Fibroblast of lung (primary cell): ENCODE results near the gene NRDE2. TPM values are rescaled to one million over a fixed set of nuclear protein-coding genes. Genes with fewer than 3 reads are reported as not detected.
A peak's percentile ranks its signal among the peaks of the same experiment; 100 is the strongest.

Source experiments
- DNase-seq, 2 donors: peaks; one replicate each; pipeline versions ENCODE4 v3.0.0 to v3.0.0-alpha.2; 2010; ENCODE audit warnings: low read depth in 2 of 2
- H2AFZ ChIP-seq: 2 replicates; pipeline ENCODE4 v1.5.1; 2012; ENCODE audit warnings: low read length, control low read depth, inconsistent platforms
- H3K27ac ChIP-seq: 2 replicates; pipeline ENCODE4 v1.5.1; 2011; ENCODE audit warnings: low read length, control low read depth; ENCODE audit not compliant: insufficient read depth
- H3K27me3 ChIP-seq: 2 replicates; pipeline ENCODE4 v1.5.1; 2011; ENCODE audit warnings: mild to moderate bottlenecking, low read length; ENCODE audit not compliant: control insufficient read depth, insufficient read depth
- H3K36me3 ChIP-seq: 2 replicates; pipeline ENCODE4 v1.5.1; 2011; ENCODE audit warnings: low read length; ENCODE audit not compliant: control insufficient read depth, insufficient read depth
- H3K4me1 ChIP-seq: 2 replicates; pipeline ENCODE4 v1.5.1; 2011; ENCODE audit warnings: low read length; ENCODE audit not compliant: control insufficient read depth, insufficient read depth; ENCODE audit errors: extremely low read depth
- H3K4me2 ChIP-seq: 2 replicates; pipeline ENCODE4 v1.5.1; 2011; ENCODE audit warnings: low read length, control low read depth; ENCODE audit not compliant: insufficient read depth; ENCODE audit errors: extremely low read depth
- H3K4me3 ChIP-seq, 4 experiments: fragments of 200-600 bp in 1 of 4; sonication (generic) in 1 of 4; replicated peaks in 1 of 4; 2 replicates each; pipeline ENCODE4 v1.5.1; 2011 to 2016; ENCODE audit warnings: low read length in 4 of 4, low read depth in 3 of 4, mild to moderate bottlenecking in 3 of 4, control low read depth in 2 of 4, inconsistent platforms in 1 of 4, mixed read lengths in 1 of 4; ENCODE audit not compliant: insufficient read depth in 1 of 4; ENCODE audit errors: control extremely low read depth in 1 of 4
- H3K79me2 ChIP-seq: 2 replicates; pipeline ENCODE4 v1.5.1; 2012; ENCODE audit warnings: mild to moderate bottlenecking, low read length, inconsistent platforms; ENCODE audit not compliant: control insufficient read depth, insufficient read depth
- H3K9ac ChIP-seq: 2 replicates; pipeline ENCODE4 v1.5.1; 2011; ENCODE audit warnings: mild to moderate bottlenecking, low read length, control low read depth; ENCODE audit not compliant: insufficient read depth
- H3K9me3 ChIP-seq: 2 replicates; pipeline ENCODE4 v1.5.1; 2012; ENCODE audit warnings: low read depth, low read length; ENCODE audit not compliant: control insufficient read depth, insufficient read depth
- H4K20me1 ChIP-seq: 2 replicates; pipeline ENCODE4 v1.5.1; 2011; ENCODE audit warnings: low read length; ENCODE audit not compliant: control insufficient read depth, insufficient read depth; ENCODE audit errors: extremely low read depth
- EZH2 ChIP-seq: IDR thresholded peaks from 2 replicates; pipeline ENCODE4 v1.5.1; 2012; ENCODE audit warnings: low read length, control low read depth, mild to moderate bottlenecking; ENCODE audit errors: missing control alignments
- polyA plus RNA-seq, 2 donors: library from polyadenylated mRNA; depleted of rRNA in 1 of 2; stranded (reverse) in 1 of 2; unstranded in 1 of 2; fragments of >200 nt; gene quantifications; 2 replicates each; pipeline ENCODE4 v1.2.1, GENCODE V29; 2011 to 2012; ENCODE audit warnings: missing spikeins in 1 of 2
- total RNA-seq: library from RNA; depleted of rRNA; stranded (reverse); fragments of >200 nt; gene quantifications from 2 replicates; pipeline ENCODE4 v1.2.1, GENCODE V29; 2014
- TF ChIP-seq, protein P1 (sequence below), 2 donors: IDR thresholded peaks in 1 of 2; conservative IDR thresholded peaks in 1 of 2; 1 replicate in 1 of 2; 2 replicates in 1 of 2; pipeline ENCODE4 v1.5.1; 2011 to 2012; ENCODE audit warnings: low read length in 2 of 2, control low read depth in 1 of 2, inconsistent platforms in 1 of 2, low read depth in 1 of 2, mild to moderate bottlenecking in 1 of 2

NRDE2 gene
- total and polyA plus RNA-seq, 2 donors (not counting 1 experiment from before 2014, with no cell fraction given): 7.0 to 9.7 TPM

DNA sequence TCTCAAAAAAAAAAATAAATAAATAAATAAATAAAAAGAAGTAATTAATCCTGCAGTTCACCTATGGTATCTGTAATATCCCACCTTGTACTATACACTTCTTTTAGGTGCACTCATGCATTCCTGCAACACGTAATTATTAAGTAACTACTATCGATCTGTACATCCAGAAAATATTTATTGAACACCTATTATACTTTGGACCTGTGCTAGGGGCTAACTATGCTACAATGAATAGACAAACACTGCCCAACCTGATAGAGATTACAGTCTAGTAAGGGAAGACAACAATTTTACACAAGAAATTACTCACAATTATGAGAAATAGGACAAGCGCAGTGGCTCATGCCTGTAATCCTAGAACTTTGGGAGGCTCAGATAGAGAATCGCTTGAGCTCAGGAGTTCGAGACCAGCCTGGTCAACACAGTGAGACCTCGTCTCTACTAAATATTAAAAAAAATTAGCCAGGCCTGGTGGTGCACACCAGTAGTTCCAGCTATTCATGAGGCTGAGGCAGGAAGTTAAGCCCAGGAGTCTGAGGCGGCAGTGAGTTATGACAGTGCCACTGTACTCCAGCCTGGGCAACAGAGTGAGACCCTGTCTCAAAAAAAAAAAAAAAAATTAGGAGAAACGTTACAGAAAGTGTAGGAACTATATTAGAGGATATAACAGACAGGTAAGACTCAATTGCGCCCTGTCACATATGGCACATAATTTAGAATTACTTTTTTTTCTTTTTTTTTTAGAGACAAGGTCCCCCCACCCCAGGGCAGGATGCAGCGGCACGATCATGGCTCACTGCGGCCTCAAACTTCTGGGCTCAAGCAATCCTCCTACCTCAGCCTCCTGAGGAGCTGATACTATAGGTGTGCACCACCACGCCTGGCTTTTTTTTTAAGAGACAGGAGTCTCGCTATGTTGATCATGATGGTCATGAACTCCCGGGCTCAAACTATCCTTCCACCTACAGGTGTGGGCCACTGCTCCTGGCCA lies 1.2 kb downstream of the NRDE2 start:
- no peaks in the 10 kb centered on the region for H3K9me3 ChIP-seq
- H3K27ac ChIP-seq: peak overlapping the region; percentile 77
- H3K4me2 ChIP-seq: peak overlapping the region; percentile 84
- H3K79me2 ChIP-seq: peaks cover 18% of the 10 kb centered on the region
- no peak overlapping the region for H2AFZ ChIP-seq
- no peak for DNase-seq
- H3K27me3 ChIP-seq: no peaks in the 10 kb centered on the region
- no peak overlapping the region for H3K9ac ChIP-seq
- H3K4me1 ChIP-seq: peaks cover 3% of the 10 kb centered on the region
- no peaks in the 10 kb centered on the region for H4K20me1 ChIP-seq
- no peaks in the 10 kb centered on the region for H3K36me3 ChIP-seq
- peak overlapping the region; percentile 74 to 93 (median 84) for H3K4me3 ChIP-seq
- TF ChIP-seq, protein P1, sequence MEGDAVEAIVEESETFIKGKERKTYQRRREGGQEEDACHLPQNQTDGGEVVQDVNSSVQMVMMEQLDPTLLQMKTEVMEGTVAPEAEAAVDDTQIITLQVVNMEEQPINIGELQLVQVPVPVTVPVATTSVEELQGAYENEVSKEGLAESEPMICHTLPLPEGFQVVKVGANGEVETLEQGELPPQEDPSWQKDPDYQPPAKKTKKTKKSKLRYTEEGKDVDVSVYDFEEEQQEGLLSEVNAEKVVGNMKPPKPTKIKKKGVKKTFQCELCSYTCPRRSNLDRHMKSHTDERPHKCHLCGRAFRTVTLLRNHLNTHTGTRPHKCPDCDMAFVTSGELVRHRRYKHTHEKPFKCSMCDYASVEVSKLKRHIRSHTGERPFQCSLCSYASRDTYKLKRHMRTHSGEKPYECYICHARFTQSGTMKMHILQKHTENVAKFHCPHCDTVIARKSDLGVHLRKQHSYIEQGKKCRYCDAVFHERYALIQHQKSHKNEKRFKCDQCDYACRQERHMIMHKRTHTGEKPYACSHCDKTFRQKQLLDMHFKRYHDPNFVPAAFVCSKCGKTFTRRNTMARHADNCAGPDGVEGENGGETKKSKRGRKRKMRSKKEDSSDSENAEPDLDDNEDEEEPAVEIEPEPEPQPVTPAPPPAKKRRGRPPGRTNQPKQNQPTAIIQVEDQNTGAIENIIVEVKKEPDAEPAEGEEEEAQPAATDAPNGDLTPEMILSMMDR (conservative IDR thresholded peaks at IDR 0.05 in 1 of 2, IDR thresholded peaks at IDR 0.05 in 1 of 2; ENCODE audit: low read depth in 1 of 2, low read length in 2 of 2): no peak
- no peak for TF ChIP-seq EZH2

DNA sequence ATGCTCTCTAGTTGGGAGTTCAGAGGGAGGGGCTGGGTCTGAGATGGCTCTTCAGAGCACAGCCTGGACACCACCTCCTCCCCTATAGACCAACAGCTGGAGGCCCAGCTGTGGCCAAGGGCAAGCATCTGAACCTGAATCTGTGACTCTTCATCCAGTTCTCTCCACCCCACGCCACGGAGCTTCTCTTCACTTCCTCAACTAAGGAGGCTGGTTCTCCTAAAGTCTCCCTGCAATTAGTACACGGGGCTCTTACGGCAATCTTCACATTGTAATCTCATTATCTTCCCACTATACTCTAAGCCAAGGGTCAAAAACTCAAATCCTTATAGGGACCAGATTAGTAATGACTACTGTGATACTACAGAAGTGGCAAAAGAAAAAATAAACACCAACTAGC lies 9.8 kb downstream of the NRDE2 start:
- Histone ChIP-seq H3K9me3 (no peaks in the 10 kb centered on the region), H2AFZ (no peak overlapping the region), H3K4me3 (no peak overlapping the region), H3K9ac (no peak overlapping the region), H3K79me2 (peaks cover 3% of the 10 kb centered on the region), H3K36me3 (no peaks in the 10 kb centered on the region), H3K27ac (no peak overlapping the region), H3K27me3 (no peaks in the 10 kb centered on the region), H4K20me1 (no peaks in the 10 kb centered on the region), H3K4me1 (no peaks in the 10 kb centered on the region), H3K4me2 (no peak overlapping the region)
- no peak for TF ChIP-seq EZH2
- TF ChIP-seq, protein P1 (conservative IDR thresholded peaks at IDR 0.05 in 1 of 2, IDR thresholded peaks at IDR 0.05 in 1 of 2; ENCODE audit: low read depth in 1 of 2, low read length in 2 of 2): no peak
- DNase-seq: no peak

DNA sequence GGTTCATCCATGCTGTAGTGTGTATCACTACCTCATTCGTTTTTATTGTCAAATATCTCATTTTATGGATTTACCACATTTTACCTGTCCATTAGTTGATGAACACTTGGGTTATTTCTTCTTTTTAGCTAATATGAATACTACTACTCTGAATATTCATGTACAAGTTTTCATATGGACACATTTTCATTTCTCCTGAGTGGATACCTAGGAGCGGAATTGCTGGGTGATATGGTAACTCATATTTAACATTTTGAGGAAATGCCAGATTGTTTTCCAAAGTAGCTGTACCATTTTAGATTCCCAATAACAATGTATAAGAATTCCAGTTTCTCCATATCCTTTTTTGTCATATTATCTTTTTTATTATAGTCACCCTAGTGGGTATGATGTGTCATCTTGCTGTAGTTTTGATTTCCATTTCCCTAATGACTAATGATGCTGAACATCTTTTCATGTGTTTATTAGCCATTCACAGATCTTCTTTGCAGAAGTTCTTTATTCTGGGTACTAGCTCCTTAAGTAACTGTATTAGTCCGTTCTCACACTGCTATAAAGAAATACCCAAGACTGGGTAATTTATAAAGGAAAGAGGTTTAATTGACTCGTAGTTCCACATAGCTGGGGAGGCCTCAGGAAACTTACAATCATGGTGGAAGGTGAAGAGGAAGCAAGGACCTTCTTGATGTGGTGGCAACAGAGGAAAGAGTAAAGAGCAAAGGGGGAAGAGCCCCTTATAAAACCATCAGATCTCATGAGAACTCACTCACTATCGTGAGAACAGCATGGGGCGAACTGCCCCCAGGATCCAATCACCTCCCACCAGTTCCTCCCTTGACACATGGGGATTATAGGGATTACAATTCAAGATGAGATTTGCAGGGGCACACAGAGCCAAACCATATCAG lies 11.9 kb downstream of the NRDE2 start:
- Histone ChIP-seq H3K9ac (no peak overlapping the region), H3K36me3 (no peaks in the 10 kb centered on the region), H3K27ac (no peak overlapping the region), H3K4me3 (no peak overlapping the region), H3K27me3 (no peaks in the 10 kb centered on the region), H3K79me2 (peaks cover 3% of the 10 kb centered on the region), H3K4me2 (no peak overlapping the region), H3K9me3 (no peaks in the 10 kb centered on the region), H3K4me1 (no peaks in the 10 kb centered on the region), H4K20me1 (no peaks in the 10 kb centered on the region), H2AFZ (no peak overlapping the region)
- no peak for DNase-seq
- no peak for TF ChIP-seq EZH2
- TF ChIP-seq, protein P1 (conservative IDR thresholded peaks at IDR 0.05 in 1 of 2, IDR thresholded peaks at IDR 0.05 in 1 of 2; ENCODE audit: low read depth in 1 of 2, low read length in 2 of 2): no peak
